Measurements from ENCODE around the gene SEMA4B. TPM values are rescaled to one million over a fixed set of nuclear protein-coding genes. Genes with fewer than 3 reads are reported as not detected.

SEMA4B gene
- total and polyA plus RNA-seq, 9 of the 15 experiments (the other 6 are each of a cell fraction or from before 2014, with no cell fraction given): 1.3 to 33.6 (median 11.0) TPM

DNA sequence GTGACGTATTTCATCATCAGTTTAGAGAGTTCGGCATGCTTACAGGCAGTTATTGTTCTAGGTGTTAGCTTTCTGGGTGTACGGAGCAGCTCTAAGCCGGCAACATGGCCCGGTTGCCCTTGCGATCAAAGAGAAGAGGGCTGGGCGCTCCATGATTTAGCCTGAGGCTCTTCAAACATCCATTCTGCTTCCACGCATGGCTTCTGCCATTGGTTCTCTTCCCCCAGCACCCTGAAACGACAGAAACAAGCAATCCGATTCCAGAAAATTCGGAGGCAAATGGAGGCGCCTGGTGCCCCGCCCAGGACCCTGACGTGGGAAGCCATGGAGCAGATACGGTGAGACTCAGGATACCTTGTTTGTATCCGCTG is 64.9 kb downstream of the SEMA4B start (continued):
- TF ChIP-seq RAD21 (CRISPR knock-in tag; conservative IDR thresholded peaks at IDR 0.05 in 1 of 2, IDR thresholded peaks at IDR 0.05 in 1 of 2): no peak; a peak in 1 of 4 replicates
- no peak for TF ChIP-seq NELFE (IDR thresholded peaks at IDR 0.05; ENCODE audit: insufficient read depth, insufficient read length)
- TF ChIP-seq ZSCAN29 (IDR thresholded peaks at IDR 0.05): peak; percentile 92
- TF ChIP-seq, protein P1, sequence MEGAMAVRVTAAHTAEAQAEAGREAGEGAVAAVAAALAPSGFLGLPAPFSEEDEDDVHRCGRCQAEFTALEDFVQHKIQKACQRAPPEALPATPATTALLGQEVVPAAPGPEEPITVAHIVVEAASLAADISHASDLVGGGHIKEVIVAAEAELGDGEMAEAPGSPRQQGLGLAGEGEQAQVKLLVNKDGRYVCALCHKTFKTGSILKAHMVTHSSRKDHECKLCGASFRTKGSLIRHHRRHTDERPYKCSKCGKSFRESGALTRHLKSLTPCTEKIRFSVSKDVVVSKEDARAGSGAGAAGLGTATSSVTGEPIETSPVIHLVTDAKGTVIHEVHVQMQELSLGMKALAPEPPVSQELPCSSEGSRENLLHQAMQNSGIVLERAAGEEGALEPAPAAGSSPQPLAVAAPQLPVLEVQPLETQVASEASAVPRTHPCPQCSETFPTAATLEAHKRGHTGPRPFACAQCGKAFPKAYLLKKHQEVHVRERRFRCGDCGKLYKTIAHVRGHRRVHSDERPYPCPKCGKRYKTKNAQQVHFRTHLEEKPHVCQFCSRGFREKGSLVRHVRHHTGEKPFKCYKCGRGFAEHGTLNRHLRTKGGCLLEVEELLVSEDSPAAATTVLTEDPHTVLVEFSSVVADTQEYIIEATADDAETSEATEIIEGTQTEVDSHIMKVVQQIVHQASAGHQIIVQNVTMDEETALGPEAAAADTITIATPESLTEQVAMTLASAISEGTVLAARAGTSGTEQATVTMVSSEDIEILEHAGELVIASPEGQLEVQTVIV (CRISPR knock-in tag; IDR thresholded peaks at IDR 0.05; ENCODE audit: borderline replicate concordance): no peak
- no peak for TF ChIP-seq HNRNPH1 (optimal IDR thresholded peaks at IDR 0.05; ENCODE audit: low read depth, low read length)
- no peak for TF ChIP-seq CTBP1 (IDR thresholded peaks at IDR 0.05; ENCODE audit: borderline replicate concordance)
- no peak for TF ChIP-seq ARHGAP35 (IDR thresholded peaks at IDR 0.05; ENCODE audit: partially characterized antibody)
- TF ChIP-seq, protein P2, sequence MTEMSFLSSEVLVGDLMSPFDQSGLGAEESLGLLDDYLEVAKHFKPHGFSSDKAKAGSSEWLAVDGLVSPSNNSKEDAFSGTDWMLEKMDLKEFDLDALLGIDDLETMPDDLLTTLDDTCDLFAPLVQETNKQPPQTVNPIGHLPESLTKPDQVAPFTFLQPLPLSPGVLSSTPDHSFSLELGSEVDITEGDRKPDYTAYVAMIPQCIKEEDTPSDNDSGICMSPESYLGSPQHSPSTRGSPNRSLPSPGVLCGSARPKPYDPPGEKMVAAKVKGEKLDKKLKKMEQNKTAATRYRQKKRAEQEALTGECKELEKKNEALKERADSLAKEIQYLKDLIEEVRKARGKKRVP (CRISPR knock-in tag; IDR thresholded peaks at IDR 0.05): no peak
- TF ChIP-seq ZNF24 (IDR thresholded peaks at IDR 0.05): no peak
- TF ChIP-seq MTA1 (IDR thresholded peaks at IDR 0.05; ENCODE audit: borderline replicate concordance): no peak
- no peak for TF ChIP-seq CTCF (IDR thresholded peaks at IDR 0.05 in 2 of 3, conservative IDR thresholded peaks at IDR 0.05 in 1 of 3; ENCODE audit: insufficient read depth in 2 of 3, low read depth in 1 of 3, low read length in 3 of 3)
- TF ChIP-seq ATF7 (IDR thresholded peaks at IDR 0.05): no peak
- TF ChIP-seq ZNF239 (CRISPR knock-in tag; IDR thresholded peaks at IDR 0.05): no peak
- TF ChIP-seq LARP7 (IDR thresholded peaks at IDR 0.05): no peak
- peak; percentile 54 for TF ChIP-seq SP1 (CRISPR knock-in tag; IDR thresholded peaks at IDR 0.05)
- TF ChIP-seq ESRRA (IDR thresholded peaks at IDR 0.05; ENCODE audit: borderline replicate concordance, low read depth): no peak
- TF ChIP-seq SRSF1 (IDR thresholded peaks at IDR 0.05; ENCODE audit: low read depth, low read length): no peak
- no peak for TF ChIP-seq NFIX (CRISPR knock-in tag; IDR thresholded peaks at IDR 0.05; ENCODE audit: low read depth)
- TF ChIP-seq CREB1 (IDR thresholded peaks at IDR 0.05): no peak
- 0 out of 2 replicates have a peak, but pooled peaks have one; percentile 7 for TF ChIP-seq CREB1 (CRISPR knock-in tag; IDR thresholded peaks at IDR 0.05)
- TF ChIP-seq, protein P3, sequence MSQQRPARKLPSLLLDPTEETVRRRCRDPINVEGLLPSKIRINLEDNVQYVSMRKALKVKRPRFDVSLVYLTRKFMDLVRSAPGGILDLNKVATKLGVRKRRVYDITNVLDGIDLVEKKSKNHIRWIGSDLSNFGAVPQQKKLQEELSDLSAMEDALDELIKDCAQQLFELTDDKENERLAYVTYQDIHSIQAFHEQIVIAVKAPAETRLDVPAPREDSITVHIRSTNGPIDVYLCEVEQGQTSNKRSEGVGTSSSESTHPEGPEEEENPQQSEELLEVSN (IDR thresholded peaks at IDR 0.05; ENCODE audit: borderline replicate concordance in 1 of 2, extremely low read depth in 1 of 2, insufficient read depth in 1 of 2, insufficient read length in 1 of 2, low read depth in 1 of 2, low read length in 1 of 2, poor library complexity in 1 of 2, severe bottlenecking in 1 of 2): no peak
- no peak for TF ChIP-seq TCF7 (IDR thresholded peaks at IDR 0.05; ENCODE audit: borderline replicate concordance)
- no peak for TF ChIP-seq ZZZ3 (IDR thresholded peaks at IDR 0.05)
- no peak for TF ChIP-seq POLR3G (IDR thresholded peaks at IDR 0.05; ENCODE audit: extremely low read depth, insufficient read length, insufficient replicate concordance)
- TF ChIP-seq FOS (IDR thresholded peaks at IDR 0.05; ENCODE audit: extremely low read depth, insufficient read length): no peak
- TF ChIP-seq HDAC8 (tag; IDR thresholded peaks at IDR 0.05): 0 out of 2 replicates have a peak, but pooled peaks have one; percentile 3
